HEK293 (cell line): Measurements from ENCODE around the gene HCAR2.
A peak's percentile ranks its signal among the peaks of the same experiment; 100 is the strongest.
"Not testable (repeated sequence)": the region's sequence is repeated elsewhere in the genome, so short reads cannot be mapped to it uniquely, and the experiment has no call there.

Experiments used
- CTCF ChIA-PET: fragments of 350-600 bp; formaldehyde crosslinking; extraction: SDS; loops from one replicate; lab custom pipeline; 2021; ENCODE audit warnings: antibody characterized with exemption; lab: Yijun Ruan, JAX
- POLR2A ChIA-PET: fragments of 300-600 bp; formaldehyde crosslinking; extraction: SDS; loops from one replicate; lab custom pipeline; 2020; ENCODE audit warnings: antibody characterized with exemption, inconsistent platforms; lab: Yijun Ruan, JAX
- H3K27ac ChIP-seq: fragments of 200-500 bp; sonication (Bioruptor generic); 2 replicates; pipeline ENCODE4 v1.5.1; 2014; ENCODE audit warnings: low read depth, low read length, control low read depth, inconsistent platforms; ENCODE audit errors: extremely low read depth
- H3K36me3 ChIP-seq, 2 experiments: fragments of 200-500 bp in 1 of 2; sonication (Bioruptor generic) in 1 of 2; 1 replicate in 1 of 2; 2 replicates in 1 of 2; pipeline ENCODE4 v1.5.1; 2014 to 2017; ENCODE audit warnings: inconsistent platforms in 2 of 2, low read length in 2 of 2; ENCODE audit not compliant: control insufficient read depth in 2 of 2, insufficient read depth in 1 of 2
- H3K4me1 ChIP-seq: fragments of 200-500 bp; sonication (Bioruptor generic); 2 replicates; pipeline ENCODE4 v1.5.1; 2014; ENCODE audit warnings: mild to moderate bottlenecking, low read length, inconsistent platforms; ENCODE audit not compliant: control insufficient read depth, insufficient read depth
- H3K4me3 ChIP-seq: 2 replicates; pipeline ENCODE4 v1.5.1; 2011; ENCODE audit warnings: low read depth, mild to moderate bottlenecking, control low read depth, low read length, moderate library complexity
- H3K9me3 ChIP-seq: fragments of 200-500 bp; sonication (Bioruptor generic); 2 replicates; pipeline ENCODE4 v1.5.1; 2014; ENCODE audit warnings: low read depth, low read length, inconsistent platforms; ENCODE audit not compliant: control insufficient read depth, insufficient read depth
- KLF1 ChIP-seq: fragments of 450-650 bp; formaldehyde crosslinking; IDR thresholded peaks from 2 replicates; pipeline ENCODE4 v1.5.1; 2016; ENCODE audit warnings: missing biosample characterization, missing genetic modification characterization
- KLF16 ChIP-seq: fragments of 450-650 bp; formaldehyde crosslinking; IDR thresholded peaks from 2 replicates; pipeline ENCODE4 v1.5.1; 2017; ENCODE audit warnings: missing biosample characterization, missing genetic modification characterization
- TCF7L2 ChIP-seq: IDR thresholded peaks from 2 replicates; pipeline ENCODE4 v1.6.1; 2011; ENCODE audit warnings: low read depth, mild to moderate bottlenecking, inconsistent platforms, low read length, moderate library complexity, borderline replicate concordance
- ZBTB26 ChIP-seq: fragments of 450-650 bp; formaldehyde crosslinking; optimal IDR thresholded peaks from 2 replicates; pipeline ENCODE3; 2016; ENCODE audit warnings: missing biosample characterization, mild to moderate bottlenecking, missing genetic modification characterization
- ZBTB48 ChIP-seq: fragments of 450-650 bp; formaldehyde crosslinking; IDR thresholded peaks from 2 replicates; pipeline ENCODE4 v1.5.1; 2016; ENCODE audit warnings: missing biosample characterization, missing genetic modification characterization
- ZNF10 ChIP-seq: fragments of 450-650 bp; formaldehyde crosslinking; IDR thresholded peaks from 2 replicates; pipeline ENCODE4 v1.5.1; 2017; ENCODE audit warnings: missing biosample characterization, missing genetic modification characterization
- ZNF2 ChIP-seq: fragments of 450-650 bp; formaldehyde crosslinking; IDR thresholded peaks from 2 replicates; pipeline ENCODE4 v1.5.1; 2016; ENCODE audit warnings: missing biosample characterization, missing genetic modification characterization
- ZNF658 ChIP-seq: fragments of 450-650 bp; formaldehyde crosslinking; IDR thresholded peaks from 2 replicates; pipeline ENCODE4; 2016; ENCODE audit warnings: missing biosample characterization, missing genetic modification characterization
- ZSCAN23 ChIP-seq: fragments of 450-650 bp; formaldehyde crosslinking; IDR thresholded peaks from 2 replicates; pipeline ENCODE4 v1.5.1; 2016; ENCODE audit warnings: missing biosample characterization, missing genetic modification characterization

Gene HCAR2

GRCh38 chr12:122661246-122661645 lies 41.9 kb downstream of the HCAR2 start:
- ChIA-PET CTCF (no interaction called here), POLR2A (no interaction called here)
- H3K36me3 ChIP-seq: no peaks in the 10 kb centered on the region; a peak in 1 of 3 replicates
- no peaks in the 10 kb centered on the region for H3K9me3 ChIP-seq
- H3K4me3 ChIP-seq: no peak overlapping the region
- no peak overlapping the region for H3K27ac ChIP-seq
- TF ChIP-seq ZBTB48 (tag by site-specific recombination) (no peak), ZSCAN23 (tag by site-specific recombination) (no peak), ZBTB26 (no peak), TCF7L2 (no peak)
- no peaks in the 10 kb centered on the region for H3K4me1 ChIP-seq

- Histone ChIP-seq H3K4me3 (no peak overlapping the region), H3K36me3 (no peaks in the 10 kb centered on the region; a peak in 1 of 3 replicates)
- no peak for TF ChIP-seq ZNF2 (tag by site-specific recombination)
- TF ChIP-seq, all 188 proteins: peak for 0
- no peaks in the 10 kb centered on the region for H3K9me3 ChIP-seq
- H3K4me1 ChIP-seq: no peaks in the 10 kb centered on the region
- ChIA-PET CTCF (interaction anchor here (2.0 kb wide), 1 partner anchor 9 kb away, joined by 7 read pairs; no protein-coding TSS in a partner anchor), POLR2A (no interaction called here)
- H3K27ac ChIP-seq: no peak overlapping the region
These were observed 43.6 kb downstream of the HCAR2 start for GRCh38 chr12:122659579-122659978.

GRCh38 chr12:122656298-122656697 lies 46.9 kb downstream of the HCAR2 start:
- Histone ChIP-seq H3K4me1 (no peaks in the 10 kb centered on the region), H3K27ac (no peak overlapping the region), H3K4me3 (no peak overlapping the region), H3K9me3 (no peaks in the 10 kb centered on the region), H3K36me3 (no peaks in the 10 kb centered on the region; a peak in 1 of 3 replicates)
- peak; percentile 65; the same call in 1 of the 2 replicates for TF ChIP-seq ZNF10
- no peak for TF ChIP-seq ZNF658 (tag by site-specific recombination)
- ChIA-PET POLR2A (interaction anchor here (0.6 kb wide), 1 partner anchor 58 kb away, joined by 3 read pairs; no protein-coding TSS in a partner anchor), CTCF (no interaction called here)

- H3K4me3 ChIP-seq, H3K4me1 ChIP-seq, H3K27ac ChIP-seq, H3K36me3 ChIP-seq, H3K9me3 ChIP-seq, POLR2A ChIA-PET: not testable (repeated sequence)
- CTCF ChIA-PET: interaction anchor here (1.2 kb wide), 1 partner anchor 15 kb away, joined by 4 read pairs; no protein-coding TSS in a partner anchor
These were observed 49.9 kb downstream of the HCAR2 start for GRCh38 chr12:122653291-122653690.

- CTCF ChIA-PET: interaction anchor here (0.6 to 1.3 kb wide), 3 partner anchors 26 to 301 kb away, joined by 3 to 6 read pairs (median 3); no protein-coding TSS in a partner anchor
- no peak overlapping the region for H3K27ac ChIP-seq
These were observed 51.5 kb downstream of the HCAR2 start for GRCh38 chr12:122651520-122652224.

More at GRCh38 chr12:122651520-122652224, 51.5 kb downstream of the HCAR2 start:
- Histone ChIP-seq H3K36me3 (no peaks in the 10 kb centered on the region), H3K4me1 (no peaks in the 10 kb centered on the region), H3K9me3 (no peaks in the 10 kb centered on the region), H3K4me3 (no peak overlapping the region)
- no peak for TF ChIP-seq KLF16 (tag by site-specific recombination)
- peak; percentile 84 for TF ChIP-seq KLF1 (tag by site-specific recombination)
- POLR2A ChIA-PET: no interaction called here
